ENCODE data around the gene RPS14. TPM values are rescaled to one million over a fixed set of nuclear protein-coding genes. Genes with fewer than 3 reads are reported as not detected.

RPS14 gene
- total and polyA plus RNA-seq, 9 of the 15 experiments (the other 6 are each of a cell fraction or from before 2014, with no cell fraction given): 1,824 to 5,983 (median 3,017) TPM

- ChIA-PET CTCF (ENCODE audit: low intra/inter-chr PET ratio) (no interaction called here), POLR2A (interaction anchor here (0.5 to 1.6 kb wide), 10 partner anchors 9 to 588 kb away, joined by 3 to 5 read pairs (median 4); no protein-coding TSS in a partner anchor)
- H3K79me2 ChIP-seq (ENCODE audit: control insufficient read depth, insufficient read depth, low read length): peaks cover 9% of the 10 kb centered on the region
- WGBS (ENCODE audit: insufficient coverage, low coverage, missing lambda C conversion rate): 3% methylated on average over 6 of the region's 6 CpGs
- no peaks in the 10 kb centered on the region for H3K9me3 ChIP-seq (replicated peaks; ENCODE audit: control insufficient read depth, insufficient read depth, low read depth, low read length)
- no peaks in the 10 kb centered on the region for H3K9me1 ChIP-seq (ENCODE audit: control insufficient read depth, insufficient read depth, low read length)
- in situ Hi-C loops (cut with MboI) (no loop called here), intact Hi-C loops (cut with micrococcal nuclease) (loop anchor here (10.0 kb wide), 1 partner anchor 603 kb away; the partner anchor contains the start of gene TNIP1)
- no peaks in the 10 kb centered on the region for H3K27me3 ChIP-seq (ENCODE audit: control insufficient read depth in 2 of 2, insufficient read depth in 2 of 2, low read length in 2 of 2)
- peaks cover 43 to 52% of the 10 kb centered on the region in 2 experiments for H3K4me1 ChIP-seq (replicated peaks in 1 of 2; ENCODE audit: control insufficient read depth in 2 of 2, insufficient read depth in 2 of 2, low read length in 2 of 2)
- peak overlapping the region; percentile 49 for H3K27ac ChIP-seq (ENCODE audit: extremely low read depth, low read depth, low read length)
- DNase-seq (ENCODE audit: extremely low read depth in 1 of 4, low spot score in 3 of 4): peak; percentile 84 to 92 (median 85)
- H3K4me2 ChIP-seq (ENCODE audit: insufficient read depth, low read length): peak overlapping the region; percentile 76
- BruUV-seq (replicated peaks): no TSS peak
- FAIRE-seq: peak; percentile 91
- peak overlapping the region; percentile 34 to 66 for H3K9ac ChIP-seq (ENCODE audit: insufficient read depth in 1 of 2, low read depth in 2 of 2, low read length in 2 of 2)
- peak overlapping the region; percentile 54 for H2AFZ ChIP-seq (ENCODE audit: low read depth, low read length)
- H3K36me3 ChIP-seq (ENCODE audit: control insufficient read depth, insufficient read depth, low read length): no peaks in the 10 kb centered on the region
- H4K20me1 ChIP-seq (replicated peaks; ENCODE audit: control insufficient read depth, insufficient read depth, low read length): no peaks in the 10 kb centered on the region
- no peak overlapping the region for H3K4me3 ChIP-seq
- peak; percentile 53 for ATAC-seq
- TF ChIP-seq RUNX1 (IDR thresholded peaks at IDR 0.05; ENCODE audit: low read depth) (0 out of 2 replicates have a peak, but pooled peaks have one; percentile 48), CGGBP1 (CRISPR knock-in tag; IDR thresholded peaks at IDR 0.05) (no peak), SUPT5H (IDR thresholded peaks at IDR 0.05) (no peak), POLR2AphosphoS2 (IDR thresholded peaks at IDR 0.05; ENCODE audit: low read length) (no peak), C11orf30 (IDR thresholded peaks at IDR 0.05; ENCODE audit: low read depth) (no peak), TEAD2 (tag; IDR thresholded peaks at IDR 0.05) (no peak), ZSCAN29 (IDR thresholded peaks at IDR 0.05) (no peak), ATF1 (CRISPR knock-in tag; IDR thresholded peaks at IDR 0.05) (no peak), ATF1 (tag; IDR thresholded peaks at IDR 0.05) (no peak), MED1 (CRISPR knock-in tag; IDR thresholded peaks at IDR 0.05; ENCODE audit: borderline replicate concordance) (no peak), SMAD3 (CRISPR knock-in tag; conservative IDR thresholded peaks at IDR 0.05) (no peak), IRF2 (CRISPR knock-in tag; IDR thresholded peaks at IDR 0.05) (no peak), SIRT6 (IDR thresholded peaks at IDR 0.05; ENCODE audit: low read depth, low read length) (no peak), TBP (optimal IDR thresholded peaks at IDR 0.05; ENCODE audit: low read depth, low read length) (no peak), KLF13 (tag; IDR thresholded peaks at IDR 0.05; ENCODE audit: borderline replicate concordance, low read depth) (no peak), SIN3A (IDR thresholded peaks at IDR 0.05; ENCODE audit: borderline replicate concordance in 2 of 2, control insufficient read depth in 1 of 2, low read depth in 2 of 2, low read length in 2 of 2) (no peak), ZNF324 (CRISPR knock-in tag; IDR thresholded peaks at IDR 0.05) (no peak)
- TF ChIP-seq, protein P1, sequence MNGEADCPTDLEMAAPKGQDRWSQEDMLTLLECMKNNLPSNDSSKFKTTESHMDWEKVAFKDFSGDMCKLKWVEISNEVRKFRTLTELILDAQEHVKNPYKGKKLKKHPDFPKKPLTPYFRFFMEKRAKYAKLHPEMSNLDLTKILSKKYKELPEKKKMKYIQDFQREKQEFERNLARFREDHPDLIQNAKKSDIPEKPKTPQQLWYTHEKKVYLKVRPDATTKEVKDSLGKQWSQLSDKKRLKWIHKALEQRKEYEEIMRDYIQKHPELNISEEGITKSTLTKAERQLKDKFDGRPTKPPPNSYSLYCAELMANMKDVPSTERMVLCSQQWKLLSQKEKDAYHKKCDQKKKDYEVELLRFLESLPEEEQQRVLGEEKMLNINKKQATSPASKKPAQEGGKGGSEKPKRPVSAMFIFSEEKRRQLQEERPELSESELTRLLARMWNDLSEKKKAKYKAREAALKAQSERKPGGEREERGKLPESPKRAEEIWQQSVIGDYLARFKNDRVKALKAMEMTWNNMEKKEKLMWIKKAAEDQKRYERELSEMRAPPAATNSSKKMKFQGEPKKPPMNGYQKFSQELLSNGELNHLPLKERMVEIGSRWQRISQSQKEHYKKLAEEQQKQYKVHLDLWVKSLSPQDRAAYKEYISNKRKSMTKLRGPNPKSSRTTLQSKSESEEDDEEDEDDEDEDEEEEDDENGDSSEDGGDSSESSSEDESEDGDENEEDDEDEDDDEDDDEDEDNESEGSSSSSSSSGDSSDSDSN (IDR thresholded peaks at IDR 0.05; ENCODE audit: borderline replicate concordance in 1 of 2, low read depth in 2 of 2, low read length in 2 of 2): 0 out of 4 replicates have a peak, but pooled peaks of 1 of the 2 experiments have one; percentile 33
- TF ChIP-seq, protein P2, sequence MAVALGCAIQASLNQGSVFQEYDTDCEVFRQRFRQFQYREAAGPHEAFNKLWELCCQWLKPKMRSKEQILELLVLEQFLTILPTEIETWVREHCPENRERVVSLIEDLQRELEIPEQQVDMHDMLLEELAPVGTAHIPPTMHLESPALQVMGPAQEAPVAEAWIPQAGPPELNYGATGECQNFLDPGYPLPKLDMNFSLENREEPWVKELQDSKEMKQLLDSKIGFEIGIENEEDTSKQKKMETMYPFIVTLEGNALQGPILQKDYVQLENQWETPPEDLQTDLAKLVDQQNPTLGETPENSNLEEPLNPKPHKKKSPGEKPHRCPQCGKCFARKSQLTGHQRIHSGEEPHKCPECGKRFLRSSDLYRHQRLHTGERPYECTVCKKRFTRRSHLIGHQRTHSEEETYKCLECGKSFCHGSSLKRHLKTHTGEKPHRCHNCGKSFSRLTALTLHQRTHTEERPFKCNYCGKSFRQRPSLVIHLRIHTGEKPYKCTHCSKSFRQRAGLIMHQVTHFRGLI (CRISPR knock-in tag; IDR thresholded peaks at IDR 0.05): no peak
- TF ChIP-seq, protein P3, sequence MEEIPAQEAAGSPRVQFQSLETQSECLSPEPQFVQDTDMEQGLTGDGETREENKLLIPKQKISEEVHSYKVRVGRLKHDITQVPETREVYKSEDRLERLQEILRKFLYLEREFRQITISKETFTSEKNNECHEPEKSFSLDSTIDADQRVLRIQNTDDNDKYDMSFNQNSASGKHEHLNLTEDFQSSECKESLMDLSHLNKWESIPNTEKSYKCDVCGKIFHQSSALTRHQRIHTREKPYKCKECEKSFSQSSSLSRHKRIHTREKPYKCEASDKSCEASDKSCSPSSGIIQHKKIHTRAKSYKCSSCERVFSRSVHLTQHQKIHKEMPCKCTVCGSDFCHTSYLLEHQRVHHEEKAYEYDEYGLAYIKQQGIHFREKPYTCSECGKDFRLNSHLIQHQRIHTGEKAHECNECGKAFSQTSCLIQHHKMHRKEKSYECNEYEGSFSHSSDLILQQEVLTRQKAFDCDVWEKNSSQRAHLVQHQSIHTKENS (CRISPR knock-in tag; IDR thresholded peaks at IDR 0.05): no peak
These were observed 32.5 kb upstream of the RPS14 start for GRCh38 chr5:150481972-150482406.
